Measurements from ENCODE around the gene CDYL.
"Not testable (repeated sequence)": the region's sequence is repeated elsewhere in the genome, so short reads cannot be mapped to it uniquely, and the experiment has no call there.

CDYL gene

DNA sequence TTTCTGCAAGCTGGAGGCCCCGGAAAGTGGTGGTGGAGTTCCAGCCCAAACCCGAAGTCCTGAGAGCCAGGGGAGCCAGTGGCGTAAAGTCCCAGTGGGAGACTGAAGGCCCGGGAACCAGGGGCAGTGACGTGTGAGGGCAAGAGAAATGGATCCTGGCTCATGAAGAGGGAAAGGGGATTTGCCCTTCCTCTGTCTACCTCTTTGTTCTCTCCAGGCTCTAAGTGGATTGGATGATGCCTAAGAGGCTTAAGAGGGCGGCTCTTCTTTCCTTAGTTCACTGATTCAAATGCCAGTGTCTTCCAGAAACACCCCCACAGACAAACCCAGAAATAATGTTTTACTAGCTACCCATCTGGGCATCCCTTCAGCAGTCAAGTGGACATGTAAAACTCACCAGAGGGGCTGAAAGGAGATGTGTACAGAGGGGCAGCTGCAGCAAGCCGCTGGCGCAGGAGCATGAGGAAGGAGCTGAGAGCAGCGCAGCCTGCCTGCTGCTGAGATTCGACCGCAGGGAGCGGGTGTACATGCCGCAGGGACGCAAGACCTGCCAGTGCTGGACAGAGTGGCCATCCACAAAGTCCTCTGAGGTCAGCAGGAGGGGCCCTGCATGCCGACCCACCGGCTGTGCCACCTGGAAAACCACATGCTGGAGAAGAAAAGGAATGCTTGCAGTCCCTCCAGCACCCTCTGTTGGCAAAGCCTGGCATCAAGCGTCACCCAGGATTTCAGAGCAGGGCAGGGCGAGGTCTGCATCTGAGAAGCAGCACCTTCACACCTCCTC is 29.5 kb downstream of the CDYL start:
- peak in 1 of 5 donors; percentile 8 for DNase-seq

DNA sequence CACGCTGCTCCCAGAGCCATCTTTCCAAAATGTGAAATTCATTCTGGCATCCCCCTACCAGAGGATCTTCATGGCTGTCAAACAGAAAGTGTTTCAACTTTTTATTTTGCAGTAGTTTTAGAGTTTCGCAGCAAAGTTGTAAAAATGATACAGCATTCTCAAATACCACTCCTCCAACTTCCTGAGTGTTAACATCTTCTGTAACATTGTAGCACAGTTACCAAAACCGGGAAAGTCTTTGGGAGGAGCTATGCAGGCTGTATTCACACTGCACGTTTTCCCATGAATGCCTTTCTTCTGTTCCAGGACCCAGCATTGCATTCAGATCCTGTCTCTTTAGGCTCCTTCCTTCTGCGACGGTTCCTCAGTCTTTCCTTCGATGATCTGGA is 30.1 kb downstream of the CDYL start:
- DNase-seq = no peak

DNA sequence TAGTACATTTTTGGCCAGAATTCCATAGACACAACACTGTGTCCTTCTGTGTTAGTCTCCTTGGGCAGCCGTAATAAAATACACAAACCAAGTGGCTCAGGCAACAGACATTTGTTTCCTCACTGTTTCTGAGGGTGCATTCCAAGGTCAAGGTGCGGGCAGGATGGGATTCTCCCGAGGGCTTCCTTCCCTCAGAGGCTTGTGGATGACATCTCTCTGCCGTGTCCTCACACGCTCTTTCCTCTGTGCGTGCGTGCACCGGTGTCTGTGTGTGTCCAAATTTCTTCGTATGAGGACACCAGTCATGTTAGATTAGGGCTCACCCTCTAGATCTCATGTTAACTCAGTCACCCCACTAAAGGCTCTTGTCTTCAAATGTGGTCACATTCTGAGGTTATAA is 30.6 kb downstream of the CDYL start:
- no peak for DNase-seq

DNA sequence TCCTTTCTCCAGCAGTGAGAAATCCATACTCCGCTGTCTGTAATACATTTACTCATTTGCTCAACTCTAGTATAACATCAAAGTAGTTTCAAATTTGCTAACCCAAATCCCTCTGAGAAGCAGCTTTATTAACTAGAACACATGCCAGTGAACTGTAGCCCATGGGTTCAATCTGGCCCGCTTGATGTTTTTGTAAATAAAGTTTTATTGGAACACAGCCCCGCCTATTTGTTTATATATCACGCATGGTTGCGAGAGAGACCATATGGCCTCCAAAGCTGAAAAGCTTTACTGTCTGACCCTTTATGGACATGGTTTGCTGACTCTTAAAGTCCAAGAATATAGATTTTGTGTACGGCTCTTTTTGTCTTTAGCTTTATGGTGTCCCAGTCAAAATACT is 32.2 kb downstream of the CDYL start:
- DNase-seq = no peak

DNA sequence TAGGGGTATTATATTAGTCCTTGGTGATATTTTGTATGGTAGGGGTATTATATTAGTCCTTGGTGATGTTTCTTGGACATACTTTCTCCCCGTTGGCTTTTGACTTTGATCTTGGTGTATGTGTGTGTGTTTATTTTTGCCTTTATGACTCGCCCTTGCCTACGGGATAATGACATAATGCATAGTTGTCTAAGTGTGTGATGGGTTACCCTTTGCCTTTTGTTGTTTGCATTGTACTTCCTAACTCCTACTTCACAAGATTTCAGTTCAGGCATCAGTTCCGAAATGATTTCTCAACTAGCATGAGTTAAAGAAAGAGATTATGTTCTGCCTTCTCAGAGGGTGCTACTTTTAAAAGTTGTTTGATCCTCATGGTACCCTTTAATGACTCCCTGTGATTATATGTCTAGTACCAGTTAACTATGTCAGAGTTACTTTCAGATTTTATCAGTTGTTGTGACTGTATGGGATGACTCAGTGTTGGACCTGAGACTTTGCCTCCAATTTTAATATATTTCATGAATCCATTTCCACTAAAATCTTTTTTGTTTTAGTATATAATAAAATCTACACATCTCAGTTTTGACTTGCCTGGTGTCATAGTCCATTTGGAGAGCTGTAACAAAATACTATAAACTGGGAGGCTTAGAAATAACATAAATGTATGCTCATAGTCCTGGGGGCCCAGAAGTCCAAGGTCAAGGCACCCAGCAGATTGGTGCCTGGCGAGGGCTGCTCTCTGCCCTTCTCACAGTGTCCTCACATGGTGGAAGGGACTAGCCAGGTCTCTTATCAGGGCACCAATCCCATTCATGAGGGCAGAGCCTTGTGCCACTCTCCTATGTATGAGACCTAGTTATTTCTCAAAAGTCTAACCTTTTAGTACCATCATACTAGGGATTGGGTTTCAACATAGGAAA is 34.1 kb downstream of the CDYL start:
- no peak for DNase-seq

DNA sequence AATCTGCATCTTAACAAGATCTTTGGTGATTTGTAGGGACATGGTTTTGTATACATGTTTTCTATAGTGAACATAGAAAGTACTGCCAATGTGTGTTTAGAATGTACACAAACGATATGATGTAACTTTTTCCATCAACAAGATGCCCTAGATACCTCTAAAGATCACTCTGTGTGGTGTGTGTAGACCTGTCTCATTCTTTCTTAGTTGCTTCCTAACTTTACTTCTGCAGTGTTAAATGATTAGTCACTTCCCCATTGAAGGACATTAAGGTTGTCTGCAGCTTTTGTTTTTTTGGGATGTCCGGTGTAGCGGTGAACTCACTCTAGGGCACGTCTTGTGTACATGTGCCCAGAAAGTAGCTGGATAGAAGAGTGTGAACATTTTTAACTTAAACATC is 35.9 kb downstream of the CDYL start:
- DNase-seq = no peak

DNA sequence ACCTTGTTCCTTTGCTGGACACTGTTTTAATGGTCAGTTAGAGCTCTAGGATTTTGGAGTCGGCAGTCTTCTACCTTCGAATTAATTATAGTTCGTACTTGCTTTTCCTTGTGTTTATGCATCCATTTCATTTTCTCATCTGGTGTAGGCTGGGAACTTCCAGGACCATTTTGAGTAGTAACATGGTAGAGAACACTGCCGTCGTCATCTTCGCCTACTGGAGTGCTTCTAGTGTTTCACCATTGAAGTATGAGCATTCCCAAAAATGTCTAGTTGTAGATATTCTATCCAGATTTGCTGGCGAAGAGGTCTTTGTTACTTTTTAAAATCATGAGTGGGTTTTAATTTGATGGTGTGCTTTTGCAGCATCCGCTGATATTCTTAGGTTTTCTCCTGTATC is 36.9 kb downstream of the CDYL start:
- no peak for DNase-seq

DNA sequence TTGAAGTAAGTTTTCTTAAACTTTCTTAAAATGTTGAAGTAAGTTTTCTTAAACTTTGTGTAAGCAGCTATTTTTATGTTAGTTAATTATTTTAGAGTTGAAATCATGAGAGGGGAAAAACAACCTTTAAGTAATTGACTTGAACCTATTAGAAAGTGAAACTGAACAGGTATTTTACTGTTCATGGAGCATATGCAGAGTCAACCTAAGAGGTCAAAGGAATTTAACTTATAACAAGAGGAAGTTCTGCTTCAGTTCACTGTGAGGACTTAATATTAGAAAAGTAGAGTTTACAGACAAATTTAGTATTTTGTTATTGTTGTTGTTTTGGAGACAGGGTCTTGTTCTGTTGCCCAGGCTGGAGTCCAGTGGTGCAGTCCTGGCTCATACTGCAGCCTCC is 38.0 kb downstream of the CDYL start:
- DNase-seq = no peak

DNA sequence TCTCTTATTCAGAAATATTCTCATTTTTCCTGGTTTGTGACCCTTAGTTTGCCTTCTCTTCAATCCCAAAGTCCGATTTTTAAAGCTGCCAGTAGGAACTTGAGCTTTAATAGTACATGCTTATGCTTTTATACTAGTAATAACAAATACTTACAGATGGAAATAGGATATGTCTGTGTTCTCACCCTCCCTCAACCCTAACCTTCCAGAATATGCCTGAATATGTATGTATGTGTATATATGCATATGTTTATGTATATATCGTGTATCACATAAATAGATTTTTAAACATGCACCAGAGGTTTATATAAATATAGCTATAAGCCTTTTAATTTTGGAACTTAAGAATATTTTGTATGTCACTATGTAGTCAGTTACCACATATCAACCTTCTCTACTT is 38.8 kb downstream of the CDYL start:
- DNase-seq = no peak

DNA sequence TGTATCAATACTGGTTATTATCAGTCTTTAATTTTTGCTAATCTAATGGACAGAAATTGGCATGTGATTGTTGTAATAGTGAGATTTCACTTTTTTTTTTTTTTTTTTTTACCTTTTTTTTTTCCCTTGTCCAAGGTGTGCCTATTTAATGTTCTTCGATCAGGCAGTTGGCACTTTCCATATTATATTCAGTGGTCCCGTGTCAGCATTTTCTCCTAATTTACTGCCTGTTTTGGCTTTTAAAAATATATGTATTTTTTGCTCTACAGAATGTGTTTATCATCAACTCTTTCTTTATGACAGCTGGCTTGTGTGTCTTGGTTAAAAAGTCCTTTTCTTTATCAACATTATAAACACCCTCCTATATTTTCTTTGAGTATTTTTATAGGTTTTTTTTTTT is 39.4 kb downstream of the CDYL start:
- no peak for DNase-seq

DNA sequence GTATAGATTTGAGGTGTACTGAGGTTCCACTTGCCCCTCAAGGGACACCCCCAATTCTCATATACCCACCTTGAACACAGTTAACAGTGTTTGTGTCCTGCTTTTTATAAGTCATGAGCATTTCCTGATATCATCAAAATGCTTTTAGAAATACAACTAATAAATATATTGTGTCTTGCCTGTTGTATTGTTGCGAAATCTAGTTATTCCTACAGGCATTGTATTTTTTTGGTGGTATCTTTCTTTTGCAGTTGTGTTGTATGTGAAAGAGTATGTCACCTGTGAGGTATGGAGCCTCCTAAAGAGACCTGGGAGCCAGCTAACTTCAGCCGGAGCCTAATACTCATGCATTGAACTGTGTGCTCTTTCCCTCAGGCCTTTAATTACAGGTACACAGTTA is 40.7 kb downstream of the CDYL start:
- no peak for DNase-seq

DNA sequence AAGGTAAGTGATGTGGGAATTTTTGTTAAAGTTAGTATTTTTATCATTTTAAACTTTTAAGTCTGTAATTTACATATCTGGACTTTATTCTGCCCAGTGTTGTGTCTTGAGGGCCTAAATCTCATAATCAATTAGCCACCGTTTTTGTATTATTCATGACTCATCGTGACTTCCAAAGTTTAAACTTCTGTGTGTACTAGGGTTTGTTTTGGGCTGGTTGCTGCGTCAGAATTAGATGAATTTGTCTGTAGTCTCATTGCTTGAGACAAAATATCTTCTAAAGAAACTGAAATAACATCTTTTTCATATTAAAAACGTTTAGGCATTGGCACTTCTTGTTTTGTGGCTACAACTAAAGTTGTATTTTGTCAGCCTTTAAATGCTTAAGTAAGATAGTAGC is 41.3 kb downstream of the CDYL start:
- DNase-seq = no peak

DNA sequence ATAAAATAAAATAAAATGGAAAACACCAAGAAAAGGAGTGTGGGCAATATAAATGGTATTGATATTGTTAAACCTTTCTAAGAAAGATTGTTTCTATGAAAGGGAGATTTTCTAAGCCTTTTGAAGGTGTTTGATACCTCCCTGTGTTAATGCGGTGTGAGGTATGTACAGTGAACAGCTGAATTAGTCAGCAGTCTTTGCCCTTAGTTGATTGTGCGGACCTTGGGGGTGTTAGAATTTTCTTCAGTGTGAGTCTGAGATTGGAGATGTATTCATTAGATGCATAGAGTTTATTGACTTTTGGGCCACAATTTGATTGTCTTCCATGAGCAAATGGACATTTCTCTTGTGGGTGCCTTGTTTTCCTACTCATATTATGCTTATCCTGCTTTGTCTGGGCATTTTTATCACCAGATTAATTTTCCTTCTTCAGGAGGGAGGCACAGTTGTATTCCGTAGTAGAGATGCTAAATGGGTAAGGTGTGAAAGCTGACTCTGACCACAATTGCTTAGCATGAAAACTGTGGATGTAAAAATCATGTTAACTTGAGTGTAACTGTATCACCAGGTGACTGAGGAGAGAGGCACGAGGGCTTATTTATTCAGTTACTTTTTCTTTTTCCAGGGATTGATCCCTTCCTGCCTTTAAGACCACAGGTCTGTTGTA is 42.2 kb downstream of the CDYL start:
- DNase-seq = no peak

DNA sequence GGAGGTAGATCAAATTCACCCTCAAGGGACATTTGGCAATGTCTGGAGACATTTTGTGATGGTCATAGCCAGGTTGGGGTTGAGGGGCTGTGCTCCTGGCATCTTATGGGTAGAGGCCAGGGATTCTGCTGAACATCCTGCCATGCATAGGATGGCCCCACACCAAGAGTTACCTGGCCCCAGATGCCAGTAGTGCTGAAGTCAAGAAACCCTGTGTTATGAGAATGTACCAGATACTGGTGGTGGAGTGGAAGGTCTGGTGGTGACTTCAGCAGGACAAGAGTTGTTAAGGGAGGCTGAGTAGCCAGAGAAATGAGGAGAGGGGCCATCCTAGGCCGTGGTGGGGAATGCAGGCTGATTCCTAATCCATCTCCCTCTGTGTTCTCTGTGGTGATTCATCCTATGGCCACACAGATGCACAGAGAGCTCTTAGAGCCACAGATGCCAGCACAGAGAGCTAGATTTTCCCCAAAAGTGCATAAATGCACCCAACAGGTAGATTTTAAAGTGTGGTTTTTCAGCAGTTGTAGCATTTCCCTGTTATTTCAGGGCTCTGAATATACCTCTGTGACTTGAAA is 43.6 kb downstream of the CDYL start:
- no peak for DNase-seq

DNA sequence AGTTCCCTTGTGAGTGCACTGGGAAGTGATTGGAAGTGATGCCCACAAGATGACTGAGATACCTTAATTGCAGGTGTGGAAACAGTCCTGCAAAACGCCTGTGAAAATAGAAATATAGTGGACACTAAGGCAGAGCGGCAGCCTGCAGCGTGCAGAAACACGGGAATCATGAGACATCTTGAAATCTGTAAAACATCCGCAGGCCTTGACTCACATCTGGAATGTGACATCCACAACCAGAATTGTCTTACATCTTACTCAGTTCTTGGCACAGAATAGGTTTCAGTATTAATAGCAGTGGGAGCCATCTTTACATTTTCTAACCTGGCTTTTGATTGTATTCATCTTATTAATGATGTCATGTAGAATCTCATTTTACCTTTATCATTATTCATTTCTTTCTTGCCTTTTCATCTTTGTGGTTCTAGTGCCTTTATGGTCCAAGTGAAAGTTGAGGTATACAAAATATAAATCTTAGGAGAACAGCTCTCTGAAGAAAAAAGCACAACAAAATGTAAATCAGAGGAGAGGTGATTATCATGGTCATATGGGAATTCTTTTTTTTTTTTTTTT is 44.6 kb downstream of the CDYL start:
- peak in 1 of 5 donors; percentile 19 for DNase-seq

DNA sequence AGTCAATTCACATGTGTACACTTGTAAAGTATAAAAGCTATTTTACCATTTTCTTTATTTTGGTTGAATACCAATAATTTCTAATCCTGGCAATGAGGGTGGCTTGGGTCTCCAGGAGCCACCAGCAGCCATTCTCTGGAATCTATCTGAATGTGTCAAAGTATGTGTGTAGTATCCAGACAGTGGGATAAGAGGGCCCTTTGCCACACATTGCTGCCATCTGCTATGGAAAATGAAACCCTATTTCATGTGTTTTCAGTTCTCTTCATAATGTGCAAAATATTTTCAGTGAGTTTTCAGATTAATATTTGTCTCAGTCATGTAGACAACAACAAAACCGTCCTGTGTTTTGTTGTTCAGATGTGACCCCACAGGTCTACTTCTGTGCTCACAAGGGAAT is 46.3 kb downstream of the CDYL start:
- no peak for DNase-seq

DNA sequence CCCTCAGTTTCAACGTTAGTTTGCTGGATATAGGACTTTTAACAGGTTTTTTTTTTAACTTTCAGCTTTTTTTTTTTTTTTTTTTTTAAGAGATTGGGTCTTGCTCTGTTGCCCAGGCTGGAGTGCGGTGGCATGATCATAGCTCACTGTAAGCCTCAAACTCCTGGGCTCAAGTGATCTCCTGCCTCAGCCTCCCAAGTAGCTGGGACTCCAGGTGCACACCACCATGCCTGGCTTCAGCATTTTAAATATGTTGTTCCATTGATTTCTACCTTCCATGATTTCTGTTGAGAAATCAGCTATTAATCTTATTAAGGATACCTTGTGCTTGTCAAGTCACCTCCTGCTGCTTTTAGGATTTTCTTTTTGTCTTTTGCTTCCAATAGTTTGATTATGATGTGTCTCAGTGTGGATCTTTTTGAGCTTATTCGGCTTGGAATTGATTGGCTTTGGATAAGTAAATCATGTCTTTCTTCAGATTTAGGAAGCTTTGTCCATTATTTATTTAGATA is 52.0 kb downstream of the CDYL start:
- DNase-seq = no peak

DNA sequence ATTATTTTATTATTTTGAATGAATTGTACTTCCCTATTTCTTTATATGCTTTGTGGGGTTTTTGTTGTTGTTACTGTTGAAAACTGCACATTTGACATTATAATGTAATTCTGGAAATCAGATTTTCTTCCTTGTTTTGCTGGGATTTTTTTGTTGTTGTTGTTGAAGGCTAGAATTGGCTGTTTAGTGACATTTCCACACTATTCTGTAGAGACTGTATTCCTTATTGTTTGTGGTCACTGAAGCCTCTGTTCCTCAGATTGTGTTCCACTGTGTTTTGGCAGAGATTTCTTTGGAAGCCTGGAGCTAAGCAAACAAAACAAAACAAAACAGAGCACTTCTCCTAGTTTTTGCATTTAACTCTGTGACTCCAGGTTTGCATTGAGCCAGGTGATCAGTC is 52.9 kb downstream of the CDYL start:
- DNase-seq = no peak

DNA sequence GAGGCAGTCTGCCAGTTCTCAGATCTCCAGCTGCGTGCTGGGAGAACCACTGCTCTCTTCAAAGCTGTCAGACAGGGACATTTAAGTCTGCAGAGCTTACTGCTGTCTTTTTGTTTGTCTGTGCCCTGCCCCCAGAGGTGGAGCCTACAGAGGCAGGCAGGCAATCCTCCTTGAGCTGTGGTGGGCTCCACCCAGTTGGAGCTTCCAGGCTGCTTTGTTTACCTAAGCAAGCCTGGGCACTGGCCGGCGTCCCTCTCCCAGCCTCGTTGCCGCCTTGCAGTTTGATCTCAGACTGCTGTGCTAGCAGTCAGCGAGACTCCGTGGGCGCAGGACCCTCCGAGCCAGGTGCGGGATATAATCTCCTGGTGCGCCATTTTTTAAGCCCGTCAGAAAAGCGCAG is 59.3 kb downstream of the CDYL start:
- DNase-seq = not testable (repeated sequence)

DNA sequence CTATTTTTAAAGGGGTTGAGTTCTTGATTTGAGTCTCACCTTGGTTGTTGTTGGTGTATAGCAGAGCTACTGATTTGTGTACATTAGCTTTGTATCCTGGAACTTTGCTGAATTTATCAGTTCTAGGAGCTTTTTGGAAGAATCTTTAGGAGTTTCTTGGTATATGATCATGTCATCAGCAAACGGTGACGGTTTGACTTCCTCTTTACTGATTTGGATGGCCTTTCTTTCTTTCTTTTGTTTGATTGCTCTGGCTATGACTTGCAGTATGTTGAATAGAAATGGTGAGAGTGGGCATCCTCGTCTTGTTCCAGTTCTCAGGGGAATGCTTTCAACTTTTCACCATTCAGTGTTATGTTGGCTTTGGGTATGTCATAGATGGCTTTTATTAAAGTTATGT is 64.0 kb downstream of the CDYL start:
- no peak for DNase-seq

DNA sequence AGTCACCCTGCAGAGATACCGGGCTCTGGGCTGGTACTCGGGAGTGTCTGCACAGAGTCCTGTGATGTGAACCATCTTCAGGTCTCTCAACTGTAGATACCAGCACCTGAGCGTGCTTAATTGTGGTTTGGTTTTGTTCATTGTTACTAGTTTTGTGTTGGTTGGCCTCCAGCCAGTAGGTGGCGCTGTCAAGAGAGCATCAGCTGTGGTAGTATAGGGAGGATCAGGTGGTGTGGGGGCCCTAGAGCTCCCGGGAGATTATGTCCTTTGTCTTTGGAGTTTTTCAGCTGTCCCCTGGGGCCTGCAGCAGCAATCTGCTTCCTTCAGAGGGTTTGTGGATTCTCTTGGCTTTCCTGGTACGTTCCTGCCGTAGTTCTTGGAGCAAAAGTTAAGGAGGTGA is 67.9 kb downstream of the CDYL start:
- DNase-seq = no peak

DNA sequence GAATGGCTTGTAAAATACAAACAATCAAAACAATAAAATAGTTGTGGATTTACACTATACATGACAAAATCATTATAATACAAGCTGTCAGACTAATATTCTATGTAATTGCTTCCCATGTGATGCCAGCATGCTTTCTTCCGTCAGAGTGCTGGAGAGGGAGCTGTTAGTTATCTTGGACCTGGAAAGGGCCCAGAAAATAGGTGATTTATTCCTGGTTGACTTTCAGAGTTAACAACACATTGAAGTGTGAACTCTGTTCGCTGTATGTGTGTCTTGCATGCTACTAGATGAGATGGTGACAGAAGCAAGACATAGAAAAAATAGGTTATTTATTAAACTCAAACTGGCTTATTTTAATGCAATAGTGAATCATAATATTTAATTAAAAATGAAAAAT is 70.2 kb downstream of the CDYL start:
- no peak for DNase-seq
